GM12865 (cell line): ENCODE data around the gene UBN2.
"Not testable (repeated sequence)": the region's sequence is repeated elsewhere in the genome, so short reads cannot be mapped to it uniquely, and the experiment has no call there.

Experiments
- DNase-seq: peaks from one replicate; pipeline ENCODE4 v3.0.0; 2010; ENCODE audit warnings: low read depth
- H3K4me3 ChIP-seq: 2 replicates; pipeline ENCODE4 v1.5.1; 2011; ENCODE audit warnings: mild to moderate bottlenecking, low read depth, low read length, control low read depth
- CTCF ChIP-seq: IDR thresholded peaks from 2 replicates; pipeline ENCODE4 v1.5.1; 2011; ENCODE audit warnings: low read length, control low read depth, low read depth, inconsistent platforms; ENCODE audit not compliant: insufficient read depth; ENCODE audit errors: missing control alignments

Gene UBN2

GRCh38 chr7:139192014-139192706 is 38.9 kb upstream of the UBN2 start:
- no peak overlapping the region for H3K4me3 ChIP-seq
- DNase-seq, result no peak
- TF ChIP-seq CTCF, result no peak

- no peak for DNase-seq
- no peak for TF ChIP-seq CTCF
- H3K4me3 ChIP-seq, result no peak overlapping the region
Measured at GRCh38 chr7:139200382-139200781, 30.7 kb upstream of the UBN2 start.

GRCh38 chr7:139203992-139204391 is 27.0 kb upstream of the UBN2 start:
- no peak overlapping the region for H3K4me3 ChIP-seq
- no peak for DNase-seq
- no peak for TF ChIP-seq CTCF

- no peak for TF ChIP-seq CTCF
- no peak for DNase-seq
- no peak overlapping the region for H3K4me3 ChIP-seq
Measured at GRCh38 chr7:139205843-139206242, 25.2 kb upstream of the UBN2 start.

- H3K4me3 ChIP-seq, result no peak overlapping the region
- DNase-seq, result no peak
- TF ChIP-seq CTCF, result no peak
Measured at GRCh38 chr7:139212133-139212532, 18.9 kb upstream of the UBN2 start.

GRCh38 chr7:139213489-139213888 is 17.5 kb upstream of the UBN2 start:
- DNase-seq, H3K4me3 ChIP-seq: not testable (repeated sequence)

- no peak for TF ChIP-seq CTCF
- DNase-seq, result no peak
- no peak overlapping the region for H3K4me3 ChIP-seq
Measured at GRCh38 chr7:139218173-139218572, 12.9 kb upstream of the UBN2 start.
